ENCODE results near the gene ZPR1. TPM values are rescaled to one million over a fixed set of nuclear protein-coding genes. Genes with fewer than 3 reads are reported as not detected.

The ZPR1 gene
- total and polyA plus RNA-seq, 12 donors, result 10.5 to 63.6 (median 28.1) TPM

DNA sequence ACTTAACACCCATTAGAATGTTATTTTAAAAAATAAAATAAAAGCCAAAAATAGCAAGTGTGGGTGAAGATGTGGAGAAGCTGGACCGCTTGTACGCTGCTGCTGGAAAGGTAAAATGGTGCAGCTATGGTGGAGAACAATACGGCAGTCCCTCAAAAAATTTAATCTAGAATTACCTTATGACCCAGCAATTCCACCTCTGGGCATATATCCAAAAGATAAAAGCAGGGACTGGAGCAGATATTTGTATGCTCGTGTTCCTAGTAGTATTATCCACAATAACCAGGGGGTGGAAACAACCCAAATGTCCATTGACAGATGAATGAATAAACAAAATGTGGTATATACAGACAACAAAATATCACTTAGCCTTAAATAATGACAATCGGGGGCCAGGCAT lies 10.0 kb upstream of the ZPR1 start:
- H3K4me1 ChIP-seq (replicated peaks in 1 of 2), result no peaks in the 10 kb centered on the region
- H3K9me3 ChIP-seq (replicated peaks in 1 of 3), result no peaks in the 10 kb centered on the region
- H3K36me3 ChIP-seq (replicated peaks in 1 of 2), result no peaks in the 10 kb centered on the region
- intact Hi-C loops (cut with DNase I), result loop anchor here in 1 of 2 donors (10.0 kb wide), 1 partner anchor 307 kb away; no protein-coding TSS in a partner anchor
- 68 to 75% (median 72%) methylated on average over 5 of the region's 5 CpGs for WGBS, 4 donors
- no peak for DNase-seq
- TF ChIP-seq POLR2A (IDR thresholded peaks at IDR 0.05), result no peak
- TF ChIP-seq, protein P1, sequence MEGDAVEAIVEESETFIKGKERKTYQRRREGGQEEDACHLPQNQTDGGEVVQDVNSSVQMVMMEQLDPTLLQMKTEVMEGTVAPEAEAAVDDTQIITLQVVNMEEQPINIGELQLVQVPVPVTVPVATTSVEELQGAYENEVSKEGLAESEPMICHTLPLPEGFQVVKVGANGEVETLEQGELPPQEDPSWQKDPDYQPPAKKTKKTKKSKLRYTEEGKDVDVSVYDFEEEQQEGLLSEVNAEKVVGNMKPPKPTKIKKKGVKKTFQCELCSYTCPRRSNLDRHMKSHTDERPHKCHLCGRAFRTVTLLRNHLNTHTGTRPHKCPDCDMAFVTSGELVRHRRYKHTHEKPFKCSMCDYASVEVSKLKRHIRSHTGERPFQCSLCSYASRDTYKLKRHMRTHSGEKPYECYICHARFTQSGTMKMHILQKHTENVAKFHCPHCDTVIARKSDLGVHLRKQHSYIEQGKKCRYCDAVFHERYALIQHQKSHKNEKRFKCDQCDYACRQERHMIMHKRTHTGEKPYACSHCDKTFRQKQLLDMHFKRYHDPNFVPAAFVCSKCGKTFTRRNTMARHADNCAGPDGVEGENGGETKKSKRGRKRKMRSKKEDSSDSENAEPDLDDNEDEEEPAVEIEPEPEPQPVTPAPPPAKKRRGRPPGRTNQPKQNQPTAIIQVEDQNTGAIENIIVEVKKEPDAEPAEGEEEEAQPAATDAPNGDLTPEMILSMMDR (IDR thresholded peaks at IDR 0.05), result no peak
- H3K4me3 ChIP-seq, result no peak overlapping the region
- no peak overlapping the region for H3K27ac ChIP-seq
- H3K27me3 ChIP-seq, result peaks cover 6% of the 10 kb centered on the region

DNA sequence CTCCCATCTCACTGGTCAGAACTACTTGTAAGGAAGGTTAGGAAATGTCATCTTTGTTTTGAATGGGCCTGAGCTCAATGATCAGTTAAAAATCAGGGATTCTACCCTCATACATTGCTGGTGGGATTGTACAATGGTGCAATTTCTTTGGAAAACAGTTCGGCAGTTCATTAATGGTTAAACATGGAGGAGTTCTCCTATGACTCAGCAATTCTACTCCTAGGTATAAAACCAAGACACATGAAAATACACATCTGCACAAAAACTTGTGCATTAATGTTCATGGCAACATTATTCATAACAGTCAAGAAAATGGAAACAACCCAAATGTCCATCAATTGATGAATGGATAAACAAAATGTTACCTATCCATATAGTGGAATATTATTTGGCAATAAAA lies 8.7 kb upstream of the ZPR1 start:
- 68 to 100% (median 86%) methylated on average over 1 of the region's 1 CpG for WGBS, 4 donors
- H3K27ac ChIP-seq, result no peak overlapping the region
- no peaks in the 10 kb centered on the region for H3K4me1 ChIP-seq (replicated peaks in 1 of 2)
- no peak overlapping the region for H3K4me3 ChIP-seq
- H3K9me3 ChIP-seq (replicated peaks in 1 of 3), result no peaks in the 10 kb centered on the region
- no peak for DNase-seq
- no peaks in the 10 kb centered on the region for H3K36me3 ChIP-seq (replicated peaks in 1 of 2)
- intact Hi-C loops (cut with DNase I), result loop anchor here in 1 of 2 donors (10.0 kb wide), 1 partner anchor 308 kb away; no protein-coding TSS in a partner anchor
- TF ChIP-seq, protein P1 (IDR thresholded peaks at IDR 0.05), result no peak
- TF ChIP-seq POLR2A (IDR thresholded peaks at IDR 0.05), result no peak
- peaks cover under 1% of the 10 kb centered on the region for H3K27me3 ChIP-seq

DNA sequence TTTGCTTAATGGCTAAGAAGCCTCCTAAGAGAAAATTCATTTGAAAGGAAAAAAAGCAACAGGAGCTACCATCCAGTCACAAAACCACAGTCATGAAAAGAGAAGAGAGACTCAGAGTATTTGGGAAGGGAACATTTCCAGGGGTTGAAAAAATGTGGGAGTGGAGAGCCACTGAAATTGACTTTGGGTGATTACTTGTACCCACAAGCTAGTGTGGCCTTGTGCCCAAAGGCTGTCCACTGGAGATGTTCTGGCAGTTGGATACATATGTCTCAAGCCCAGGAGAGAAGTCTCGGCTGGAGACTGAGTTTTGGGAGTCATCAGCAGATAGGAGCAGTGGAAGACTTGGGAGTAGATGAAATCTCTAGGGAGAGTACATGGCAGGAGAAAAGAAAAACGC lies 7.0 kb upstream of the ZPR1 start:
- Histone ChIP-seq H3K27me3 (no peaks in the 10 kb centered on the region), H3K9me3 (replicated peaks in 1 of 3) (no peaks in the 10 kb centered on the region), H3K4me3 (no peak overlapping the region), H3K4me1 (replicated peaks in 1 of 2) (no peaks in the 10 kb centered on the region), H3K27ac (no peak overlapping the region), H3K36me3 (replicated peaks in 1 of 2) (no peaks in the 10 kb centered on the region)
- no peak for TF ChIP-seq POLR2A (IDR thresholded peaks at IDR 0.05)
- TF ChIP-seq, protein P1 (IDR thresholded peaks at IDR 0.05), result no peak
- intact Hi-C loops (cut with DNase I), result loop anchor here (5.0 to 10.0 kb wide), 4 partner anchors 42 to 312 kb away; partner anchors contain the start of gene APOA1 (in 1 of the 2)
- no peak for DNase-seq
- WGBS, 4 donors, result 73 to 81% (median 76%) methylated on average over 2 of the region's 2 CpGs

DNA sequence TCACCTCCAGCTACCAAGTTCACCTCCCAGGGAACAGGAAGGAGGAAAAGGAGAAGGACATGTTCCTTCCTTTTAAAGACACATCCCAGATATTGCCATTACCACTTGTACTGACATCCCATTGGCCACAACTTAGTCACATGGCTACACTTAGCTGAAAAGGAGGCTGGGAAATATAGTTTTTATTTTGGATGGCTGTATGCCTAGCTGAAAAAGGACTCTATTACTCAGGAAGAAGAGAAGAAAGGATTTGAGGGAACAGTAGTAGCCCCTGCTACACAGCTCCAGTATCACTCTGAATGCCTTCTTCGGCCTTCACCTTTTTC lies 5.9 kb upstream of the ZPR1 start:
- 92 to 100% (median 97%) methylated on average over 1 of the region's 1 CpG for WGBS, 4 donors
- no peak overlapping the region for H3K27ac ChIP-seq
- DNase-seq, result no peak
- TF ChIP-seq, protein P1 (IDR thresholded peaks at IDR 0.05), result no peak
- TF ChIP-seq POLR2A (IDR thresholded peaks at IDR 0.05), result no peak
- H3K36me3 ChIP-seq (replicated peaks in 1 of 2), result no peaks in the 10 kb centered on the region
- no peaks in the 10 kb centered on the region for H3K4me1 ChIP-seq (replicated peaks in 1 of 2)
- H3K4me3 ChIP-seq, result no peak overlapping the region
- H3K9me3 ChIP-seq (replicated peaks in 1 of 3), result no peaks in the 10 kb centered on the region
- no peaks in the 10 kb centered on the region for H3K27me3 ChIP-seq
- intact Hi-C loops (cut with DNase I), result loop anchor here (5.0 to 10.0 kb wide), 4 partner anchors 44 to 314 kb away; partner anchors contain the start of gene APOA1 (in 1 of the 2)

Data from adrenal gland (tissue), 12 donors.